GM12878 (cell line): ENCODE results near the gene MRPL49. TPM values are rescaled to one million over a fixed set of nuclear protein-coding genes. Genes with fewer than 3 reads are reported as not detected.

Experiments used
- BHLHE40 ChIP-seq, 2 experiments: fragments of 450-650 bp in 1 of 2; IDR thresholded peaks; 2 replicates each; pipeline ENCODE4 v1.6.1; 2011 to 2017; ENCODE audit warnings: low read depth in 2 of 2, borderline replicate concordance in 1 of 2, improper control_type of control experiment in 1 of 2, low read length in 1 of 2, mild to moderate bottlenecking in 1 of 2
- CBX3 ChIP-seq: fragments of 200-600 bp; sonication (generic); IDR thresholded peaks from 2 replicates; pipeline ENCODE4 v1.6.1; 2016; ENCODE audit warnings: low read depth, borderline replicate concordance
- CHD1 ChIP-seq: IDR thresholded peaks from 2 replicates; pipeline ENCODE4 v1.6.1; 2012; ENCODE audit warnings: low read depth, low read length, improper control_type of control experiment
- EP300 ChIP-seq, 2 experiments: fragments of 150-350 bp in 1 of 2; IDR thresholded peaks; 2 replicates each; pipeline ENCODE4 v1.6.1; 2011 to 2012; ENCODE audit warnings: low read depth in 2 of 2, low read length in 2 of 2, borderline replicate concordance in 1 of 2, improper control_type of control experiment in 1 of 2, inconsistent platforms in 1 of 2; ENCODE audit not compliant: control insufficient read depth in 1 of 2
- HDAC2 ChIP-seq: fragments of 200-600 bp; sonication (generic); IDR thresholded peaks from 2 replicates; pipeline ENCODE4 v1.6.1; 2017
- HDGF ChIP-seq: fragments of 450-650 bp; IDR thresholded peaks from 2 replicates; pipeline ENCODE4 v1.6.1; 2016; ENCODE audit warnings: antibody characterized with exemption
- MYC ChIP-seq: IDR thresholded peaks from 2 replicates; pipeline ENCODE4 v1.6.1; 2011; ENCODE audit warnings: mild to moderate bottlenecking, low read length, moderate library complexity, inconsistent platforms; ENCODE audit not compliant: insufficient read depth, insufficient replicate concordance, insufficient read length, severe bottlenecking
- PAX5 ChIP-seq: IDR thresholded peaks from 2 replicates; pipeline ENCODE4 v1.6.1; 2011; ENCODE audit warnings: low read depth, low read length, borderline replicate concordance
- POLR2A ChIP-seq: IDR thresholded peaks from 2 replicates; pipeline ENCODE4 v1.6.1; 2011; ENCODE audit warnings: low read depth, mild to moderate bottlenecking, low read length
- RAD51 ChIP-seq: fragments of 450-650 bp; IDR thresholded peaks from 2 replicates; pipeline ENCODE4 v1.6.1; 2016; ENCODE audit warnings: moderate library complexity, mild to moderate bottlenecking, inconsistent platforms
- RB1 ChIP-seq: fragments of 450-650 bp; formaldehyde crosslinking; IDR thresholded peaks from 2 replicates; pipeline ENCODE4 v1.6.1; 2017; ENCODE audit warnings: mild to moderate bottlenecking, borderline replicate concordance
- RCOR1 ChIP-seq: conservative IDR thresholded peaks from 2 replicates; pipeline ENCODE4 v1.6.1; 2012; ENCODE audit warnings: low read depth, low read length, improper control_type of control experiment
- RELA ChIP-seq: fragments of 450-650 bp; IDR thresholded peaks from 2 replicates; pipeline ENCODE4 v1.8.0; 2014; ENCODE audit warnings: borderline replicate concordance; ENCODE audit not compliant: partially characterized antibody
- SIN3A ChIP-seq: IDR thresholded peaks from 2 replicates; pipeline ENCODE4 v1.6.1; 2012; ENCODE audit warnings: low read depth, low read length, improper control_type of control experiment
- SMARCA5 ChIP-seq: fragments of 450-650 bp; IDR thresholded peaks from 2 replicates; pipeline ENCODE4 v1.6.1; 2017; ENCODE audit warnings: mild to moderate bottlenecking
- SUPT20H ChIP-seq: IDR thresholded peaks from 2 replicates; pipeline ENCODE4 v1.6.1; 2011; ENCODE audit warnings: low read depth, mild to moderate bottlenecking, low read length, moderate library complexity, borderline replicate concordance; ENCODE audit not compliant: control insufficient read depth
- TCF12 ChIP-seq: IDR thresholded peaks from 2 replicates; pipeline ENCODE4 v1.6.1; 2011; ENCODE audit warnings: low read depth, mild to moderate bottlenecking, low read length
- YY1 ChIP-seq: IDR thresholded peaks from 2 replicates; pipeline ENCODE4 v1.6.1; 2011; ENCODE audit warnings: low read depth, mild to moderate bottlenecking, low read length
- ZBED1 ChIP-seq: IDR thresholded peaks from 2 replicates; pipeline ENCODE4 v1.6.1; 2016; ENCODE audit warnings: borderline replicate concordance
- ZBTB4 ChIP-seq: fragments of 450-650 bp; formaldehyde crosslinking; IDR thresholded peaks from 2 replicates; pipeline ENCODE4 v1.4.0; 2022; ENCODE audit warnings: mild to moderate bottlenecking, moderate library complexity
- ZNF207 ChIP-seq: fragments of 450-650 bp; IDR thresholded peaks from 2 replicates; pipeline ENCODE4 v1.6.1; 2014; ENCODE audit warnings: antibody characterized with exemption, mild to moderate bottlenecking, borderline replicate concordance
- polyA plus RNA-seq, 11 experiments: library from polyadenylated mRNA; depleted of rRNA in 4 of 11; unstranded in 6 of 11; stranded (reverse) in 5 of 11; fragments of >200 nt; fragmentation: Nextera tagmentation in 4 of 11; fragmentation: Illumina TruSeq in 1 of 11; extraction: Ambion mirVana in 4 of 11; extraction: Trizol in 1 of 11; gene quantifications; 1 replicate in 1 of 11; 2 replicates in 10 of 11; pipeline versions ENCODE4 v1.2.1 to v1.2.3, GENCODE V29; 2011 to 2016; ENCODE audit warnings: inconsistent platforms in 2 of 11, missing spikeins in 2 of 11, low read depth in 1 of 11
- total RNA-seq, 4 experiments: library from RNA; depleted of rRNA in 3 of 4; stranded (reverse); fragments of >200 nt in 3 of 4; fragmentation: Illumina TruSeq in 1 of 4; extraction: Trizol in 1 of 4; gene quantifications; 2 replicates each; pipeline versions ENCODE4 v1.2.1 to v1.2.3, GENCODE V29; 2013 to 2021
- TF ChIP-seq, protein P1 (sequence below): IDR thresholded peaks from 2 replicates; pipeline ENCODE4 v1.6.1; 2011; ENCODE audit warnings: mild to moderate bottlenecking, low read depth, low read length, moderate library complexity; ENCODE audit not compliant: insufficient replicate concordance
- TF ChIP-seq, protein P2 (sequence below): fragments of 450-650 bp; IDR thresholded peaks from 2 replicates; pipeline ENCODE4 v1.6.1; 2016; ENCODE audit warnings: mild to moderate bottlenecking
- TF ChIP-seq, protein P3 (sequence below): fragments of 450-650 bp; IDR thresholded peaks from 2 replicates; pipeline ENCODE4 v1.6.1; 2016; ENCODE audit warnings: mild to moderate bottlenecking

The MRPL49 gene
- total and polyA plus RNA-seq, 10 of the 15 experiments (the other 5 are each of a cell fraction or from before 2014, with no cell fraction given) = 42.0 to 116 (median 71.7) TPM

DNA sequence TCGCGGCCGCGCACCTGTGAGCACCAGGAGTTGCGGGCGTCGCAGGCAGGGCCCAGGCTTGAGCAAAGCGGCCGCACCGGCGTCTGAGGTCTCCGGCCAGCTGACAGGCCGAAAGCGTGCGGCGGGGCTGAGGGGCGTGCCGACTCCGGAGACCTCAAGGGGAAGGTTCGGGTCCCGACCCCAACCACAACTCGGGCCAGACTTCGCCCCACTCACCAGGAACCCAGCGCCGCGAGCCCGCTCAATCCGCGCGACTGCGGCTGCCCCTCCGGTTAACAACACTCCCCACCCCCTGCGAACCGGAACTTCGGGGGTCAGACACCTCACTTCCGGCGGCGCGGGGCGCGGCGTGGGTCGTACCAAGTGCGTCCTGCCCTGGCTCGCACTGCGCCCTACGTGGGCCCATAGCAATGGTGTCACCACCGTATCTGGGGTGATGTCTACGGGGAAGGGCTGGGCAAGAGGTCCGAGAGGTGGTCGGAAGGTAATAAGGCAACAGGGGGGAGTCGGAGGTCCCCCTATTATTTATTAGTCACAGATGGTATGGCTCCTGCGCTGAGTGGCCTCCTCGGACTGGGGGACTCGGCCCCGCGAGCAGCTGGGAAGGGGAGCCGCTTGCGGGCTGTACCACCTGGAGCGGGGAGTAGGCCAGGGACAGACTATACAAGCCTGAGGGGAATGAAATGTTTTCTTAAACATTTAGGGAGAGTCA, 12.3 kb downstream of the MRPL49 start, which contains the start of gene SYVN1 (continued):
- TF ChIP-seq, protein P1, sequence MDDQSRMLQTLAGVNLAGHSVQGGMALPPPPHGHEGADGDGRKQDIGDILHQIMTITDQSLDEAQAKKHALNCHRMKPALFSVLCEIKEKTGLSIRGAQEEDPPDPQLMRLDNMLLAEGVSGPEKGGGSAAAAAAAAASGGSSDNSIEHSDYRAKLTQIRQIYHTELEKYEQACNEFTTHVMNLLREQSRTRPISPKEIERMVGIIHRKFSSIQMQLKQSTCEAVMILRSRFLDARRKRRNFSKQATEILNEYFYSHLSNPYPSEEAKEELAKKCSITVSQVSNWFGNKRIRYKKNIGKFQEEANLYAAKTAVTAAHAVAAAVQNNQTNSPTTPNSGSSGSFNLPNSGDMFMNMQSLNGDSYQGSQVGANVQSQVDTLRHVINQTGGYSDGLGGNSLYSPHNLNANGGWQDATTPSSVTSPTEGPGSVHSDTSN = no peak
- TF ChIP-seq POLR2A (peak; percentile 97), ZNF207 (peak; percentile 96), YY1 (peak; percentile 62; the same call in 1 of the 2 replicates), BHLHE40 (IDR thresholded peaks at IDR 0.05; ENCODE audit: borderline replicate concordance in 1 of 2, low read depth in 2 of 2, low read length in 1 of 2) (peak; percentile 93 to 98), SMARCA5 (0 out of 2 replicates have a peak, but pooled peaks have one; percentile 70), PAX5 (0 out of 2 replicates have a peak, but pooled peaks have one; percentile 27), RB1 (peak; percentile 91; the same call in 1 of the 2 replicates), CHD1 (peak; percentile 97), RAD51 (no peak), RCOR1 (no peak), TCF12 (no peak), HDGF (peak; percentile 45), ZBED1 (peak; percentile 55; the same call in 1 of the 2 replicates), ZBTB4 (CRISPR knock-in tag) (no peak), SIN3A (peak; percentile 73), CBX3 (no peak), SUPT20H (no peak), MYC (no peak), HDAC2 (no peak), RELA (peak; percentile 80), EP300 (IDR thresholded peaks at IDR 0.05; ENCODE audit: borderline replicate concordance in 1 of 2, control insufficient read depth in 1 of 2, low read depth in 2 of 2, low read length in 2 of 2) (no peak)
- TF ChIP-seq, protein P2, sequence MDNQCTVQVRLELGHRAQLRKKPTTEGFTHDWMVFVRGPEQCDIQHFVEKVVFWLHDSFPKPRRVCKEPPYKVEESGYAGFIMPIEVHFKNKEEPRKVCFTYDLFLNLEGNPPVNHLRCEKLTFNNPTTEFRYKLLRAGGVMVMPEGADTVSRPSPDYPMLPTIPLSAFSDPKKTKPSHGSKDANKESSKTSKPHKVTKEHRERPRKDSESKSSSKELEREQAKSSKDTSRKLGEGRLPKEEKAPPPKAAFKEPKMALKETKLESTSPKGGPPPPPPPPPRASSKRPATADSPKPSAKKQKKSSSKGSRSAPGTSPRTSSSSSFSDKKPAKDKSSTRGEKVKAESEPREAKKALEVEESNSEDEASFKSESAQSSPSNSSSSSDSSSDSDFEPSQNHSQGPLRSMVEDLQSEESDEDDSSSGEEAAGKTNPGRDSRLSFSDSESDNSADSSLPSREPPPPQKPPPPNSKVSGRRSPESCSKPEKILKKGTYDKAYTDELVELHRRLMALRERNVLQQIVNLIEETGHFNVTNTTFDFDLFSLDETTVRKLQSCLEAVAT = peak; percentile 84
- TF ChIP-seq, protein P3, sequence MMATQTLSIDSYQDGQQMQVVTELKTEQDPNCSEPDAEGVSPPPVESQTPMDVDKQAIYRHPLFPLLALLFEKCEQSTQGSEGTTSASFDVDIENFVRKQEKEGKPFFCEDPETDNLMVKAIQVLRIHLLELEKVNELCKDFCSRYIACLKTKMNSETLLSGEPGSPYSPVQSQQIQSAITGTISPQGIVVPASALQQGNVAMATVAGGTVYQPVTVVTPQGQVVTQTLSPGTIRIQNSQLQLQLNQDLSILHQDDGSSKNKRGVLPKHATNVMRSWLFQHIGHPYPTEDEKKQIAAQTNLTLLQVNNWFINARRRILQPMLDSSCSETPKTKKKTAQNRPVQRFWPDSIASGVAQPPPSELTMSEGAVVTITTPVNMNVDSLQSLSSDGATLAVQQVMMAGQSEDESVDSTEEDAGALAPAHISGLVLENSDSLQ = no peak
